22Rv1 (cell line): ENCODE data around the gene NALCN.

Experiments used
- CTCF ChIP-seq: fragments of 450-650 bp; IDR thresholded peaks from 2 replicates; pipeline ENCODE4 v1.5.1; 2017; ENCODE audit warnings: mild to moderate bottlenecking
- ZFX ChIP-seq: fragments of 450-650 bp; IDR thresholded peaks from 2 replicates; pipeline ENCODE4 v1.6.1; 2017; ENCODE audit warnings: antibody characterized with exemption, borderline replicate concordance

GRCh38 chr13:101300531-101300930 is 115.8 kb downstream of the NALCN start:
- TF ChIP-seq CTCF (no peak), ZFX (no peak)
